H9 (cell line): ENCODE results near the gene ARID3A. TPM values are rescaled to one million over a fixed set of nuclear protein-coding genes. Genes with fewer than 3 reads are reported as not detected.

Experiments used
- DNase-seq: peaks from one replicate; pipeline ENCODE4 v3.0.0-alpha.2; 2017
- H2AFZ ChIP-seq: one replicate; pipeline ENCODE4 v1.6.1; 2013; ENCODE audit warnings: mild to moderate bottlenecking, low read length, control low read depth, moderate library complexity
- H2AK5ac ChIP-seq: 2 replicates; pipeline ENCODE4 v1.6.1; 2013; ENCODE audit warnings: low read length, control low read depth, mixed read lengths; ENCODE audit not compliant: insufficient read length
- H2BK120ac ChIP-seq: one replicate; pipeline ENCODE4 v1.6.1; 2013; ENCODE audit warnings: low read depth, mild to moderate bottlenecking, low read length, control low read depth, inconsistent platforms; ENCODE audit not compliant: poor library complexity, severe bottlenecking
- H2BK12ac ChIP-seq: 2 replicates; pipeline ENCODE4 v1.6.1; 2013; ENCODE audit warnings: low read length, control low read depth, mixed read lengths, low read depth; ENCODE audit not compliant: insufficient read length
- H2BK15ac ChIP-seq: 2 replicates; pipeline ENCODE4 v1.6.1; 2013; ENCODE audit warnings: low read depth, low read length, control low read depth
- H2BK20ac ChIP-seq: one replicate; pipeline ENCODE4 v1.6.1; 2013; ENCODE audit warnings: low read depth, mild to moderate bottlenecking, low read length, control low read depth, inconsistent platforms; ENCODE audit not compliant: poor library complexity, severe bottlenecking
- H2BK5ac ChIP-seq: 2 replicates; pipeline ENCODE4 v1.6.1; 2013; ENCODE audit warnings: low read length, control low read depth, mixed read lengths; ENCODE audit not compliant: insufficient read length
- H3K14ac ChIP-seq: 2 replicates; pipeline ENCODE4 v1.6.1; 2013; ENCODE audit warnings: low read length, control low read depth; ENCODE audit not compliant: insufficient read depth
- H3K18ac ChIP-seq: 2 replicates; pipeline ENCODE4 v1.6.1; 2013; ENCODE audit warnings: low read depth, mild to moderate bottlenecking, mixed read lengths, low read length, control low read depth; ENCODE audit not compliant: insufficient read length
- H3K23ac ChIP-seq: 2 replicates; pipeline ENCODE4 v1.6.1; 2013; ENCODE audit warnings: low read length, control low read depth, mixed read lengths, low read depth; ENCODE audit not compliant: insufficient read length
- H3K23me2 ChIP-seq: 2 replicates; pipeline ENCODE4 v1.6.1; 2013; ENCODE audit warnings: low read depth, mild to moderate bottlenecking, mixed read lengths, low read length, control low read depth; ENCODE audit not compliant: insufficient read length, poor library complexity, severe bottlenecking
- H3K27ac ChIP-seq: 2 replicates; pipeline ENCODE4 v1.5.1; 2013; ENCODE audit warnings: low read length, control low read depth, mixed read lengths, low read depth; ENCODE audit not compliant: insufficient read length
- H3K27me3 ChIP-seq: 2 replicates; pipeline ENCODE4 v1.6.1; 2013; ENCODE audit warnings: low read length, control low read depth, inconsistent platforms; ENCODE audit not compliant: insufficient read depth
- H3K4ac ChIP-seq: 2 replicates; pipeline ENCODE4 v1.6.1; 2013; ENCODE audit warnings: low read depth, mild to moderate bottlenecking, control low read depth, inconsistent platforms, low read length, moderate library complexity
- H3K4me1 ChIP-seq: 2 replicates; pipeline ENCODE4 v1.6.1; 2013; ENCODE audit warnings: low read length, control low read depth, inconsistent platforms; ENCODE audit not compliant: insufficient read depth
- H3K4me2 ChIP-seq: 2 replicates; pipeline ENCODE4 v1.6.1; 2013; ENCODE audit warnings: low read length, control low read depth, mixed read lengths; ENCODE audit not compliant: insufficient read length, insufficient read depth
- H3K56ac ChIP-seq: 2 replicates; pipeline ENCODE4 v1.6.1; 2013; ENCODE audit warnings: low read depth, mild to moderate bottlenecking, mixed read lengths, low read length, control low read depth; ENCODE audit not compliant: insufficient read length
- H3K79me1 ChIP-seq: 2 replicates; pipeline ENCODE4 v1.6.1; 2013; ENCODE audit warnings: low read depth, mild to moderate bottlenecking, moderate library complexity, low read length, control low read depth, inconsistent platforms; ENCODE audit not compliant: insufficient read depth, poor library complexity, severe bottlenecking
- H3K79me2 ChIP-seq: 2 replicates; pipeline ENCODE4 v1.6.1; 2013; ENCODE audit warnings: low read length, control low read depth, inconsistent platforms; ENCODE audit not compliant: insufficient read depth
- H3K9ac ChIP-seq: 2 replicates; pipeline ENCODE4 v1.6.1; 2013; ENCODE audit warnings: low read length, control low read depth, mixed read lengths; ENCODE audit not compliant: insufficient read length; ENCODE audit errors: extremely low read depth
- H3K9me3 ChIP-seq: one replicate; pipeline ENCODE4 v1.6.1; 2013; ENCODE audit warnings: low read depth, low read length, inconsistent platforms; ENCODE audit not compliant: control insufficient read depth
- H3T11ph ChIP-seq: one replicate; pipeline ENCODE4 v1.6.1; 2013; ENCODE audit warnings: mild to moderate bottlenecking, low read length, control low read depth, inconsistent platforms
- H4K20me1 ChIP-seq: one replicate; pipeline ENCODE4 v1.6.1; 2013; ENCODE audit not compliant: control insufficient read depth, insufficient read length, insufficient read depth
- H4K5ac ChIP-seq: 2 replicates; pipeline ENCODE4 v1.6.1; 2013; ENCODE audit warnings: low read depth, mild to moderate bottlenecking, mixed read lengths, low read length, control low read depth; ENCODE audit not compliant: insufficient read length
- H4K8ac ChIP-seq: replicated peaks from 2 replicates; pipeline ENCODE4 v1.6.1; 2013; ENCODE audit warnings: low read length, control low read depth, mixed read lengths, low read depth; ENCODE audit not compliant: insufficient read length
- H4K91ac ChIP-seq: 2 replicates; pipeline ENCODE4 v1.6.1; 2013; ENCODE audit warnings: low read depth, mild to moderate bottlenecking, moderate library complexity, mixed read lengths, low read length, control low read depth; ENCODE audit not compliant: insufficient read length
- H3K27ac Mint-ChIP-seq, 3 experiments: 2 replicates in 2 of 3; 3 replicates in 1 of 3; pipeline ENCODE4 v1.8.0; 2020 to 2021; ENCODE audit warnings: mixed read lengths in 3 of 3, mild to moderate bottlenecking in 1 of 3, moderate library complexity in 1 of 3
- H3K27me3 Mint-ChIP-seq: 2 replicates; pipeline ENCODE4 v1.8.0; 2021; ENCODE audit warnings: low read depth, mild to moderate bottlenecking, moderate library complexity, mixed read lengths
- H3K36me3 Mint-ChIP-seq, 3 experiments: 2 replicates in 2 of 3; 3 replicates in 1 of 3; pipeline ENCODE4 v1.8.0; 2020 to 2021; ENCODE audit warnings: low read depth in 3 of 3, mixed read lengths in 3 of 3; ENCODE audit not compliant: insufficient read depth in 1 of 3
- H3K4me1 Mint-ChIP-seq, 2 experiments: 2 replicates each; pipeline ENCODE4 v1.8.0; 2020; ENCODE audit warnings: mixed read lengths in 2 of 2
- H3K4me3 Mint-ChIP-seq, 2 experiments: 2 replicates in 1 of 2; 3 replicates in 1 of 2; pipeline ENCODE4 v1.8.0; 2020 to 2021; ENCODE audit warnings: mild to moderate bottlenecking in 2 of 2, mixed read lengths in 2 of 2, moderate library complexity in 1 of 2
- H3K9me3 Mint-ChIP-seq, 2 experiments: 2 replicates in 1 of 2; 3 replicates in 1 of 2; pipeline ENCODE4 v1.8.0; 2020; ENCODE audit warnings: mild to moderate bottlenecking in 2 of 2, mixed read lengths in 2 of 2, moderate library complexity in 1 of 2
- CTCF ChIP-seq: fragments of 200-600 bp; sonication (generic); conservative IDR thresholded peaks from 3 replicates; pipeline ENCODE4 v1.8.0; 2021; ENCODE audit warnings: antibody characterized with exemption, mild to moderate bottlenecking
- WGBS: extraction: QIAGEN DNeasy Blood & Tissue Kit; methylation state at CpG from one replicate; pipeline ENCODE4 v1.1.7; 2013; ENCODE audit warnings: missing lambda C conversion rate, low lambda C conversion rate, mixed read lengths; ENCODE audit not compliant: insufficient read length; ENCODE audit errors: extremely low coverage; 5-methylcytosine and 5-hydroxymethylcytosine counted together
- total RNA-seq: library from RNA; stranded (reverse); gene quantifications from 2 replicates; pipeline ENCODE4 v1.2.1, GENCODE V29; 2021

ARID3A gene
- total RNA-seq, 1 experiment from 2014 or later: 98.3 TPM

GRCh38 chr19:958967-959855 lies 33.4 kb downstream of the ARID3A start:
- Histone ChIP-seq H4K91ac (no peak overlapping the region), H3K23me2 (no peaks in the 10 kb centered on the region), H2BK12ac (no peak overlapping the region), H2BK120ac (no peak overlapping the region), H3K9me3 (no peaks in the 10 kb centered on the region), H3K27me3 (no peaks in the 10 kb centered on the region), H3K18ac (no peak overlapping the region), H4K8ac (no peak overlapping the region), H2BK20ac (no peak overlapping the region), H2BK15ac (no peak overlapping the region), H3K14ac (no peak overlapping the region; the same call in 1 of the 2 replicates), H2AFZ (no peak overlapping the region), H3K4me2 (no peak overlapping the region), H2BK5ac (no peak overlapping the region), H3K27ac (no peak overlapping the region), H4K5ac (no peak overlapping the region), H2AK5ac (no peak overlapping the region), H3K23ac (no peak overlapping the region), H3T11ph (no peak overlapping the region), H3K79me2 (no peaks in the 10 kb centered on the region), H4K20me1 (no peaks in the 10 kb centered on the region), H3K4ac (no peak overlapping the region), H3K79me1 (peaks cover 3% of the 10 kb centered on the region), H3K4me1 (peaks cover 2% of the 10 kb centered on the region; the same call in 1 of the 2 replicates), H3K56ac (no peak overlapping the region), H3K9ac (no peak overlapping the region)
- WGBS: no CpG with 5 or more reads among the region's 36 CpGs
- Mint-ChIP-seq H3K4me3 (no peak overlapping the region), H3K36me3 (peaks cover 6 to 31% (median 18%) of the 10 kb centered on the region in 3 experiments; a peak in 6 of 7 replicates), H3K27ac (peak overlapping the region; percentile 59 to 96 (median 75); a peak in 6 of 7 replicates), H3K9me3 (peaks cover 0 to 2% of the 10 kb centered on the region in 2 experiments; a peak in 2 of 5 replicates), H3K4me1 (peaks cover 4 to 53% of the 10 kb centered on the region in 2 experiments), H3K27me3 (no peaks in the 10 kb centered on the region)
- no peak for DNase-seq
- no peak for TF ChIP-seq CTCF
